HCT116 (cell line): Measurements from ENCODE around the gene DUOXA1. TPM values are rescaled to one million over a fixed set of nuclear protein-coding genes. Genes with fewer than 3 reads are reported as not detected.

Experiments used
- ATAC-seq: fragments of 200-7000 bp; cut with Tn5 transposase; 2 replicates; pipeline ENCODE4 v1.9.1; 2020; ENCODE audit warnings: mild to moderate bottlenecking, moderate library complexity
- BruUV-seq: library from RNA; stranded (reverse); fragments of 400-500 nt; replicated peaks from 2 replicates; lab custom pipeline; 2021; lab: Mats Ljungman, UMichigan
- CTCF ChIA-PET: fragments of 300-600 bp; sonication (Branson Sonifier 250); formaldehyde crosslinking; loops from one replicate; lab custom pipeline; 2021; ENCODE audit warnings: antibody characterized with exemption; lab: Charles Lee
- POLR2A ChIA-PET: fragments of 300-600, 350-600 bp; sonication (Branson Sonifier 250); formaldehyde crosslinking; loops from one replicate; lab custom pipeline; 2021; ENCODE audit warnings: antibody characterized with exemption; lab: Charles Lee
- RAD21 ChIA-PET, 2 experiments: fragments of 300-600 bp; sonication (Branson Sonifier 250); formaldehyde crosslinking; loops; one replicate each; lab custom pipeline; 2023; ENCODE audit warnings: low total read pairs in 2 of 2; ENCODE audit not compliant: uncharacterized antibody in 2 of 2, unreplicated experiment in 2 of 2, low non-redundant PET in 1 of 2; lab: Charles Lee
- DNase-seq: peaks from one replicate; pipeline ENCODE4 v3.0.0-alpha.2; 2010; ENCODE audit warnings: low read depth, low spot score
- H2AFZ ChIP-seq: fragments of 200-600 bp; shearing (Covaris generic), sonication (generic); 2 replicates; pipeline ENCODE4 v1.6.1; 2017; ENCODE audit warnings: low read depth, mixed run types, mixed read lengths, antibody characterized with exemption, low read length; ENCODE audit not compliant: poor library complexity, severe bottlenecking
- H3K27ac ChIP-seq: 2 replicates; pipeline ENCODE4 v1.5.1; 2012; ENCODE audit warnings: low read depth, low read length
- H3K27me3 ChIP-seq: fragments of 200-600 bp; sonication (generic); 2 replicates; pipeline ENCODE4 v1.6.1; 2016; ENCODE audit warnings: mixed run types, low read length, mixed read lengths; ENCODE audit not compliant: insufficient read depth
- H3K36me3 ChIP-seq, 2 experiments: fragments of 200-500 bp in 1 of 2; fragments of 200-600 bp in 1 of 2; sonication (Bioruptor generic) in 1 of 2; sonication (generic) in 1 of 2; 2 replicates each; pipeline versions ENCODE4 v1.5.1 to v1.6.1; 2014 to 2016; ENCODE audit warnings: low read length in 2 of 2, inconsistent platforms in 1 of 2, mixed read lengths in 1 of 2, mixed run types in 1 of 2; ENCODE audit not compliant: insufficient read depth in 2 of 2, control insufficient read depth in 1 of 2
- H3K4me1 ChIP-seq, 2 experiments: fragments of 200-600 bp in 1 of 2; sonication (generic) in 1 of 2; 2 replicates each; pipeline versions ENCODE4 v1.5.1 to v1.6.1; 2012 to 2017; ENCODE audit warnings: low read length in 2 of 2, inconsistent platforms in 1 of 2, mild to moderate bottlenecking in 1 of 2, mixed read lengths in 1 of 2, mixed run types in 1 of 2, moderate library complexity in 1 of 2; ENCODE audit not compliant: insufficient read depth in 2 of 2, control insufficient read depth in 1 of 2
- H3K4me2 ChIP-seq: fragments of 200-600 bp; sonication (generic); 2 replicates; pipeline ENCODE4 v1.6.1; 2017; ENCODE audit warnings: mixed run types, low read length, mixed read lengths
- H3K4me3 ChIP-seq, 2 experiments: fragments of 200-600 bp in 1 of 2; sonication (generic) in 1 of 2; replicated peaks in 1 of 2; 2 replicates each; pipeline ENCODE4 v1.5.1; 2011 to 2016; ENCODE audit warnings: low read length in 2 of 2, control low read depth in 1 of 2, low read depth in 1 of 2, mild to moderate bottlenecking in 1 of 2, mixed read lengths in 1 of 2, mixed run types in 1 of 2
- H3K79me2 ChIP-seq: fragments of 200-600 bp; sonication (generic); 2 replicates; pipeline ENCODE4 v1.6.1; 2017; ENCODE audit warnings: mild to moderate bottlenecking, mixed run types, low read length, moderate library complexity, mixed read lengths; ENCODE audit not compliant: insufficient read depth
- H3K9ac ChIP-seq: fragments of 200-600 bp; sonication (generic); 2 replicates; pipeline ENCODE4 v1.6.1; 2016; ENCODE audit warnings: low read length, mixed read lengths
- H3K9me2 ChIP-seq: fragments of 200-600 bp; sonication (generic), shearing (Covaris generic); 2 replicates; pipeline ENCODE4 v1.6.1; 2017; ENCODE audit warnings: mixed run types, mild to moderate bottlenecking, moderate library complexity; ENCODE audit not compliant: insufficient read depth
- H3K9me3 ChIP-seq, 2 experiments: fragments of 200-500 bp in 1 of 2; fragments of 200-600 bp in 1 of 2; sonication (Bioruptor generic) in 1 of 2; sonication (generic) in 1 of 2; 2 replicates each; pipeline ENCODE4 v1.6.1; 2014 to 2017; ENCODE audit warnings: low read length in 2 of 2, mixed read lengths in 2 of 2, inconsistent platforms in 1 of 2, low read depth in 1 of 2, mild to moderate bottlenecking in 1 of 2, mixed run types in 1 of 2, moderate library complexity in 1 of 2; ENCODE audit not compliant: control insufficient read depth in 1 of 2, insufficient read depth in 1 of 2
- H4K20me1 ChIP-seq: fragments of 200-600 bp; sonication (generic), shearing (Covaris generic); 2 replicates; pipeline ENCODE4 v1.6.1; 2017; ENCODE audit warnings: mixed run types, mild to moderate bottlenecking, moderate library complexity; ENCODE audit not compliant: insufficient read depth
- CBX3 ChIP-seq: IDR thresholded peaks from 2 replicates; pipeline ENCODE4 v1.6.1; 2012; ENCODE audit warnings: low read depth
- CEBPB ChIP-seq: IDR thresholded peaks from 2 replicates; pipeline ENCODE4 v1.6.1; 2012; ENCODE audit warnings: low read depth
- EGR1 ChIP-seq: IDR thresholded peaks from 2 replicates; pipeline ENCODE4 v1.6.1; 2012; ENCODE audit warnings: low read depth
- ELF1 ChIP-seq: IDR thresholded peaks from 2 replicates; pipeline ENCODE4 v1.6.1; 2012; ENCODE audit warnings: low read depth, borderline replicate concordance
- EZH2 ChIP-seq: fragments of 200-600 bp; sonication (generic); IDR thresholded peaks from 2 replicates; pipeline ENCODE4 v1.6.1; 2017; ENCODE audit warnings: antibody characterized with exemption, mixed run types
- EZH2phosphoT487 ChIP-seq: fragments of 200-600 bp; IDR thresholded peaks from 2 replicates; pipeline ENCODE4 v1.6.1; 2018; ENCODE audit warnings: antibody characterized with exemption, borderline replicate concordance
- FOSL1 ChIP-seq: IDR thresholded peaks from 2 replicates; pipeline ENCODE4 v1.6.1; 2012; ENCODE audit warnings: low read depth
- REST ChIP-seq: IDR thresholded peaks from 2 replicates; pipeline ENCODE4 v1.6.1; 2012; ENCODE audit warnings: low read depth
- SP1 ChIP-seq: IDR thresholded peaks from 2 replicates; pipeline ENCODE4 v1.6.1; 2012; ENCODE audit warnings: low read depth
- SRF ChIP-seq: IDR thresholded peaks from 2 replicates; pipeline ENCODE4 v1.6.1; 2012; ENCODE audit warnings: low read depth
- TCF7L2 ChIP-seq: IDR thresholded peaks from 2 replicates; pipeline ENCODE4 v1.7.0; 2011; ENCODE audit warnings: borderline replicate concordance, inconsistent platforms; ENCODE audit not compliant: insufficient read depth, insufficient read length; ENCODE audit errors: extremely low read depth
- YY1 ChIP-seq: IDR thresholded peaks from 2 replicates; pipeline ENCODE4 v1.6.1; 2011; ENCODE audit warnings: low read length, low read depth, moderate library complexity, mild to moderate bottlenecking; ENCODE audit not compliant: insufficient replicate concordance; ENCODE audit errors: extremely low read depth
- ZFX ChIP-seq: fragments of 450-650 bp; IDR thresholded peaks from 2 replicates; pipeline ENCODE4 v1.6.1; 2017
- ZNF274 ChIP-seq: fragments of 200-500 bp; sonication (Bioruptor generic); IDR thresholded peaks from 2 replicates; pipeline ENCODE4 v1.6.1; 2014; ENCODE audit warnings: mild to moderate bottlenecking, low read depth, low read length, inconsistent platforms
- intact Hi-C: fragments of 100-400 bp; cut with micrococcal nuclease; formaldehyde crosslinking; loops from 2 replicates; pipeline ENCODE4 v1.10.0; 2022
- total RNA-seq: library from RNA; stranded (reverse); gene quantifications from one replicate; pipeline ENCODE4 v1.2.1, GENCODE V29; 2021; ENCODE audit not compliant: unreplicated experiment
- TF ChIP-seq, protein P1 (sequence below): IDR thresholded peaks from 2 replicates; pipeline ENCODE4 v1.6.1; 2012
- TF ChIP-seq, protein P2 (sequence below): IDR thresholded peaks from 2 replicates; pipeline ENCODE4 v1.6.1; 2011; ENCODE audit warnings: mild to moderate bottlenecking, low read length, moderate library complexity; ENCODE audit not compliant: insufficient replicate concordance; ENCODE audit errors: extremely low read depth
- TF ChIP-seq, protein P3 (sequence below): IDR thresholded peaks from 2 replicates; pipeline ENCODE4 v1.6.1; 2012

Gene DUOXA1
- total RNA-seq, 1 experiment from 2014 or later: 2.3 TPM

DNA sequence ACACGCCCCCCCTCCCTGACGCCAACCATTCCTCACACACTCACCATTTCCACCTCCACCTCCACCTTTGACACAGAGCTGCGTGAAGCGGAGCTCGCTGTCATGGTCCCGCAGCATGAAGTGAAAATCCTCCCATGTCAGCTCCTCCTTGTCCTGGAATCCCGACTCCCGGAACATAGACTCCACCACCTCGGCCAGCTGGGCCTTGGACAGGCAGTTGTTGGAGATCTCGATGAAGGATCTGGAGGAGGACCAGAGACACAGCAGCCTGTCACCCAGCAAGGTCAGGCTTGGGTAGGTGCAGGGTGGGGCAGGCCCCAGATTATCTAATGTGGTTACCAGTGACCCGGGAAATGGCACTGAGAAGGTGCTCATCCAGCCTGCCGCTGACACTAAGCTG, 27.9 kb downstream of the DUOXA1 start:
- ChIA-PET POLR2A (no interaction called here), RAD21 (no interaction called here), CTCF (interaction anchor here (1.4 kb wide), 1 partner anchor 16 kb away, joined by 8 read pairs; no protein-coding TSS in a partner anchor)
- H3K27me3 ChIP-seq: no peaks in the 10 kb centered on the region
- H3K4me1 ChIP-seq: no peaks in the 10 kb centered on the region
- no peaks in the 10 kb centered on the region for H3K9me2 ChIP-seq
- H3K9ac ChIP-seq: no peak overlapping the region
- H3K9me3 ChIP-seq: no peaks in the 10 kb centered on the region
- DNase-seq: no peak
- no peak overlapping the region for H3K4me3 ChIP-seq
- BruUV-seq: no TSS peak
- H2AFZ ChIP-seq: no peak overlapping the region
- no peak overlapping the region for H3K4me2 ChIP-seq
- H3K27ac ChIP-seq: no peak overlapping the region
- no peaks in the 10 kb centered on the region for H3K36me3 ChIP-seq
- no peak for ATAC-seq
- no peaks in the 10 kb centered on the region for H3K79me2 ChIP-seq
- H4K20me1 ChIP-seq: no peaks in the 10 kb centered on the region
- no peak for TF ChIP-seq CBX3
- no peak for TF ChIP-seq ELF1
- TF ChIP-seq, protein P1, sequence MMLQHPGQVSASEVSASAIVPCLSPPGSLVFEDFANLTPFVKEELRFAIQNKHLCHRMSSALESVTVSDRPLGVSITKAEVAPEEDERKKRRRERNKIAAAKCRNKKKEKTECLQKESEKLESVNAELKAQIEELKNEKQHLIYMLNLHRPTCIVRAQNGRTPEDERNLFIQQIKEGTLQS: no peak
- TF ChIP-seq EZH2phosphoT487: no peak
- no peak for TF ChIP-seq EGR1
- TF ChIP-seq YY1: no peak
- no peak for TF ChIP-seq SRF
- no peak for TF ChIP-seq EZH2
- no peak for TF ChIP-seq TCF7L2
- TF ChIP-seq SP1: no peak
- TF ChIP-seq ZNF274: no peak
- TF ChIP-seq, protein P2, sequence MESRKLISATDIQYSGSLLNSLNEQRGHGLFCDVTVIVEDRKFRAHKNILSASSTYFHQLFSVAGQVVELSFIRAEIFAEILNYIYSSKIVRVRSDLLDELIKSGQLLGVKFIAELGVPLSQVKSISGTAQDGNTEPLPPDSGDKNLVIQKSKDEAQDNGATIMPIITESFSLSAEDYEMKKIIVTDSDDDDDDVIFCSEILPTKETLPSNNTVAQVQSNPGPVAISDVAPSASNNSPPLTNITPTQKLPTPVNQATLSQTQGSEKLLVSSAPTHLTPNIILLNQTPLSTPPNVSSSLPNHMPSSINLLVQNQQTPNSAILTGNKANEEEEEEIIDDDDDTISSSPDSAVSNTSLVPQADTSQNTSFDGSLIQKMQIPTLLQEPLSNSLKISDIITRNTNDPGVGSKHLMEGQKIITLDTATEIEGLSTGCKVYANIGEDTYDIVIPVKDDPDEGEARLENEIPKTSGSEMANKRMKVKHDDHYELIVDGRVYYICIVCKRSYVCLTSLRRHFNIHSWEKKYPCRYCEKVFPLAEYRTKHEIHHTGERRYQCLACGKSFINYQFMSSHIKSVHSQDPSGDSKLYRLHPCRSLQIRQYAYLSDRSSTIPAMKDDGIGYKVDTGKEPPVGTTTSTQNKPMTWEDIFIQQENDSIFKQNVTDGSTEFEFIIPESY: no peak
- no peak for TF ChIP-seq CEBPB
- TF ChIP-seq REST: no peak
- no peak for TF ChIP-seq ZFX
- TF ChIP-seq, protein P3, sequence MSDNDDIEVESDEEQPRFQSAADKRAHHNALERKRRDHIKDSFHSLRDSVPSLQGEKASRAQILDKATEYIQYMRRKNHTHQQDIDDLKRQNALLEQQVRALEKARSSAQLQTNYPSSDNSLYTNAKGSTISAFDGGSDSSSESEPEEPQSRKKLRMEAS: no peak
- no peak for TF ChIP-seq FOSL1
- intact Hi-C loops: no loop called here
